ENCODE data around the gene CDH4. TPM values are rescaled to one million over a fixed set of nuclear protein-coding genes. Genes with fewer than 3 reads are reported as not detected.

The CDH4 gene
- total RNA-seq, 1 donor from 2014 or later = 3.2 TPM

DNA sequence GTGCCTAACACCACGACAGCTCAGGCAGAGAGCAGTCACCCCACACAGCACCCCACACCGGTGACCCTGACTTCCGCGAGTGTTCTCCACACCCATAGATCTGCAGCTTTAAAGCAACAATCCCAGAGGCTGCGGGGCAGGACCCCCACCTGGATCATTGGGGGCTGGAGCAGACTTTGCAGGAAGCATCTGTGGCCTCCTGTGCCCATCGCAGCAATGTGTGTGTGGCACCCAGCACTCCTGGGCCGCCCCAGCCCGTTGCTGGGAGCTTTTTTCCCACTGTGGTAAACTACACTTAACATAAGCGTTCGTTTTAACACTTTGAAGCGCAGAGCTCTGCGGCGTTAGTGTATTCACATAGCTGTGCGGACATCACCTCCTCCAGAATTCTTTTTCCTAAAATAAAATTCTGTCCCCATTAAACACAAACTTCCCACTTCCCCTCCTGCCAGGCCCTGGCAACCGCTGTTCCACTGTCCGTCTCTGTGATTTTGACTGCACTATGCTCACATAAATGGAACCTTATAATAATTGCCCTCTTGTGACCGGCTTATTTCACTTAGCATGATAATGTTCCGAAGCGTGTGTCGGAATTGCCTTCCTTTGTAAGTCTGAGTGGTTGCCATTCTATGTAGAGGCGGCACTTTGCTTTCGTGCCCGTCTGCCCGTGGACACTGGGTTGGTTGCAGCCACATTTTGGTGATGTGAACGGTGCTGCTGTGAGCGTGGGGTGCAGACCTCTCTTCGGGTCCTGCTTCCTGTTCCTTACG, 382.5 kb downstream of the CDH4 start:
- Mint-ChIP-seq H3K4me1 (ENCODE audit: low read depth, unreplicated experiment) (no peaks in the 10 kb centered on the region), H3K27me3 (ENCODE audit: low read depth, unreplicated experiment) (peaks cover 45% of the 10 kb centered on the region), H3K36me3 (ENCODE audit: low read depth, unreplicated experiment) (no peaks in the 10 kb centered on the region), H3K4me3 (ENCODE audit: unreplicated experiment) (no peak overlapping the region), H3K9me3 (ENCODE audit: unreplicated experiment) (no peaks in the 10 kb centered on the region), H3K27ac (ENCODE audit: unreplicated experiment) (no peak overlapping the region)
- no peak overlapping the region for H3K9ac ChIP-seq (ENCODE audit: low read length)
- H3K36me3 ChIP-seq (ENCODE audit: insufficient read depth, low read length) = no peaks in the 10 kb centered on the region
- H3K79me2 ChIP-seq (ENCODE audit: insufficient read depth, low read length) = no peaks in the 10 kb centered on the region
- no peak for FAIRE-seq
- H3K4me3 ChIP-seq (ENCODE audit: insufficient read depth, low read depth, low read length) = no peak overlapping the region
- H3K4me2 ChIP-seq (ENCODE audit: low read length) = no peak overlapping the region
- no peak overlapping the region for H3K27ac ChIP-seq (ENCODE audit: low read depth, low read length)
- peaks cover 8% of the 10 kb centered on the region for H4K20me1 ChIP-seq (ENCODE audit: insufficient read depth, low read length)
- no peaks in the 10 kb centered on the region for H3K27me3 ChIP-seq (ENCODE audit: insufficient read depth, low read length)
- no peaks in the 10 kb centered on the region for H3K9me3 ChIP-seq (ENCODE audit: insufficient read depth, low read depth, low read length)
- no peak overlapping the region for H2AFZ ChIP-seq (ENCODE audit: low read depth, low read length)
- TF ChIP-seq CTCF (IDR thresholded peaks at IDR 0.05; ENCODE audit: insufficient read depth, low read depth, low read length) (no peak), EZH2 (IDR thresholded peaks at IDR 0.05; ENCODE audit: insufficient read depth, low read length) (no peak)
- peaks cover 9% of the 10 kb centered on the region for H3K4me1 ChIP-seq (ENCODE audit: insufficient read depth, low read length)
- DNase-seq (ENCODE audit: low read depth) = no peak

DNA sequence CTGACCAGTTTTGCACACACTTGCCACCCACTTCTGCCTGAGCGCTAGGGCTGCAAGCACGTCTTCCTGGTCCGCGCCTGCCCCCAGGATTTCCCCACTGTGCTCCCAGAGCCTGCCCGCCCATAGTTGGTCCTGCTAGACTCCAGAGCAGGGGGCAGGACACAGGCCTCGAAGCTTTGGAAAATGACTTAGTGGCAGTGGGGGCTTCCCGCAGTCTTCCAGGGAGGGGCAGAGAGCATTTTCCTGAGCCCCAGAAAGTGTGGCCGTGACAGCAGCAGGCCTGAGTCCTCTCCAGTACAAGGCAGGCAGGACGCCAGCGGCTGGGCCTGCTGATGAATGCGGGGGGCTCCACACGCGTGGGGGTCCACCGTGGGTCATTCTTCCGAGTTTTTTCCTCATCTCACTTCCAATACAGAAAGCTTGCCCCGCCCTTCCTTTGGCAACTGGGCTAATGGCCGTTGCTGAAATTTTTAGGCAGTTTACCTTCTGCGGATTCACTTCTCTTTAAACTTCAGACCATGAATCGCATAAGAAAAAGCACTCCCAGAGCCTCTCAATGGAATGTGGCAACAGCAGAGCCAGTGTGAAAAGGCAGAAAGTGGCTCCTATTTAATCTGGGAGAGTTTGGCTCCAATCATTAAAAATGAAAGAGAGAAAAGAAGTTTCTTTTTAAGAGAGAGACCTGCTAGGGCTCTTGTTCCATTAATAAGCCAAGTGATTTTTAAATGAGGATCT, 383.8 kb downstream of the CDH4 start:
- Mint-ChIP-seq H3K4me3 (ENCODE audit: unreplicated experiment) (no peak overlapping the region), H3K36me3 (ENCODE audit: low read depth, unreplicated experiment) (no peaks in the 10 kb centered on the region), H3K4me1 (ENCODE audit: low read depth, unreplicated experiment) (peaks cover 7% of the 10 kb centered on the region), H3K9me3 (ENCODE audit: unreplicated experiment) (no peaks in the 10 kb centered on the region), H3K27me3 (ENCODE audit: low read depth, unreplicated experiment) (peaks cover 34% of the 10 kb centered on the region), H3K27ac (ENCODE audit: unreplicated experiment) (no peak overlapping the region)
- Histone ChIP-seq H3K4me3 (ENCODE audit: insufficient read depth, low read depth, low read length) (peak overlapping the region; percentile 5), H3K79me2 (ENCODE audit: insufficient read depth, low read length) (no peaks in the 10 kb centered on the region), H3K36me3 (ENCODE audit: insufficient read depth, low read length) (no peaks in the 10 kb centered on the region), H3K27me3 (ENCODE audit: insufficient read depth, low read length) (no peaks in the 10 kb centered on the region), H3K4me1 (ENCODE audit: insufficient read depth, low read length) (peaks cover 22% of the 10 kb centered on the region), H3K9me3 (ENCODE audit: insufficient read depth, low read depth, low read length) (no peaks in the 10 kb centered on the region), H3K4me2 (ENCODE audit: low read length) (no peak overlapping the region), H2AFZ (ENCODE audit: low read depth, low read length) (no peak overlapping the region), H4K20me1 (ENCODE audit: insufficient read depth, low read length) (peaks cover 5% of the 10 kb centered on the region), H3K27ac (ENCODE audit: low read depth, low read length) (no peak overlapping the region), H3K9ac (ENCODE audit: low read length) (no peak overlapping the region)
- TF ChIP-seq EZH2 (IDR thresholded peaks at IDR 0.05; ENCODE audit: insufficient read depth, low read length) (no peak), CTCF (IDR thresholded peaks at IDR 0.05; ENCODE audit: insufficient read depth, low read depth, low read length) (no peak)
- FAIRE-seq (no peak), DNase-seq (ENCODE audit: low read depth) (no peak)

All from astrocyte (in vitro differentiated cells and primary cell).